ACC112 (cell line): Measurements from ENCODE around the gene TMEM187.

Source experiments
- H2AFZ ChIP-seq: fragments of 200-600 bp; sonication (generic); one replicate; pipeline ENCODE4 v1.6.0; 2017; ENCODE audit warnings: antibody characterized with exemption, low read length; ENCODE audit not compliant: unreplicated experiment
- H3K27ac ChIP-seq: fragments of 200-600 bp; sonication (generic); 2 replicates; pipeline ENCODE4 v1.5.1; 2014; ENCODE audit warnings: low read depth, mild to moderate bottlenecking, antibody characterized with exemption, low read length, moderate library complexity
- H3K27me3 ChIP-seq: fragments of 200-600 bp; sonication (generic); 2 replicates; pipeline ENCODE4 v1.6.1; 2014; ENCODE audit warnings: mild to moderate bottlenecking, antibody characterized with exemption, low read length, moderate library complexity, mixed read lengths; ENCODE audit not compliant: insufficient read depth
- H3K36me3 ChIP-seq: fragments of 200-600 bp; sonication (generic); 2 replicates; pipeline ENCODE4 v1.6.1; 2016; ENCODE audit warnings: mild to moderate bottlenecking, antibody characterized with exemption, low read length, moderate library complexity, mixed read lengths; ENCODE audit not compliant: insufficient read depth
- H3K4me1 ChIP-seq: fragments of 200-600 bp; sonication (generic); one replicate; pipeline ENCODE4 v1.6.1; 2016; ENCODE audit warnings: low read length, mixed read lengths; ENCODE audit not compliant: insufficient read depth, unreplicated experiment, control insufficient read depth
- H3K4me3 ChIP-seq: fragments of 200-600 bp; sonication (generic); 2 replicates; pipeline ENCODE4 v1.5.1; 2014; ENCODE audit warnings: mild to moderate bottlenecking, low read depth, low read length
- H3K79me2 ChIP-seq: fragments of 200-600 bp; sonication (generic); one replicate; pipeline ENCODE4 v1.6.0; 2016; ENCODE audit warnings: low read length; ENCODE audit not compliant: control insufficient read depth, unreplicated experiment, insufficient read depth

Gene TMEM187

DNA sequence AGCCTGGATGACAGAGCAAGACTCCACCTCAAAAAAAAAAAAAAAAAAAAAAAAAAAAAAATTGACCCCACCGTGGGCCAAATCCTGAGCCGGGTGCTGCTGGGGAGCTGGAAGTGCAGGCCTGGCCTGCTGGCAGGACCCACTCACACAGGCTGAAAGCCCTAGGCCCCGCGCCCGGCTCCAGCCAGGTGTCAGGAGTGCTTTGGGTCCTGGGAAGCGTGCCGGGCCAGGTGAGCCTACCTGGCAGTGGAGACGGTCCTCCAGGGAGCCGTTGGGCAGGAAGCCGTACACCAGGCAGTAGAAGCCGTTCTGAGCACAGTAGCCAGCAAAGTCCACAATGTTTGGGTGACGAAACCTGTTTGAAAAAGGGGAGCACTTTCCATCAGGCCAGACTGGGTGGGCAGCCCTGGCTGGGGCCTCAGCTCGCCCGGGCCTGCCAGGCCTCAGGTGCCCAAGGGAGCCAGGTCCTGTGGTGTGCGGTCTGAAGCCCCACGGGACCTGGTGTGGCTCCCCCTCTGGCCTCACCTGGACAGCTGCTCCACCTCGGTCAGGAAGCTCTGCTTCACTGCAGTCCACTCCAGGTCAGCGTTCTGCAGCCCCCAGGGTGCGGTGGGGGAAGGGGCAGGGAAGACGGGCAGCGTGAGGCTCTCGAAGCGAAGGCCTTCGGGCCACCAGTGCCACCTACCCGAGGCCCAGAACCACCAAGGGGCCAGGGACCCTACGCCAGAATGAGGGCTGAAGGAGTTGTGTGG lies 45.4 kb downstream of the TMEM187 start:
- Histone ChIP-seq H3K79me2 (peaks cover 32% of the 10 kb centered on the region), H3K4me3 (peak overlapping the region; percentile 90), H2AFZ (no peak overlapping the region)

DNA sequence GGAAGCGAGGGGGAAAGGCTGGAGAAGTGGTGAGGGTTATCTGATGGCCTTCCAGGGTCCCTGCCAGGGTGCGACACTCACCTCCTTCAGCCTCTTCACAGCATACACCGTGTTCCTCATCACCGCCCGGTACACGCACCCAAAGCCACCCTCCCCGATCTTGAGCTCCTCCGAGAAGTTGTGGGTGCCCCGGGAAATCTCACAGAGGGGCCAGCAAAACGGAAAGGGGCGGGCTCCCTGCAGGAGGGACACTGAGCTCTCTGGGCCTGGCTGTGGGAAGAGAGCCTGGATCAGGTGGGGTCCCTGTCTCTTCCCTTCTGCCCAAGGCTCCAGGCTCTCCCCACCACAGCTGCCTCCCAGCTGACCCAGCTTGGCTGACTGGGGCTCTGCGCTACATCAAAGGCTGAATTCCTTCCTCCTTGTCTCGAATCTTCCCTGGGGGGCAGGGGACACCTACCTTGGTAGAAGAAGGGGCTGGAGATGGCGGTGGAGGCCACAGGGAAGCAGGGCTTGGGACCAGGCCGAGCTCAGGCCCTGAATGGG lies 46.0 kb downstream of the TMEM187 start:
- no peak overlapping the region for H2AFZ ChIP-seq
- H3K4me3 ChIP-seq = peak overlapping the region; percentile 90
- peaks cover 21% of the 10 kb centered on the region for H3K4me1 ChIP-seq
- H3K27me3 ChIP-seq = no peaks in the 10 kb centered on the region
- H3K79me2 ChIP-seq = peaks cover 32% of the 10 kb centered on the region
- H3K27ac ChIP-seq = peak overlapping the region; percentile 80
- no peaks in the 10 kb centered on the region for H3K36me3 ChIP-seq

More for the DNA sequence above, 45.4 kb downstream of the TMEM187 start:
- no peaks in the 10 kb centered on the region for H3K36me3 ChIP-seq
- H3K27me3 ChIP-seq = no peaks in the 10 kb centered on the region
- no peak overlapping the region for H3K27ac ChIP-seq
- peaks cover 21% of the 10 kb centered on the region for H3K4me1 ChIP-seq

- H2AFZ ChIP-seq = no peak overlapping the region
- H3K4me1 ChIP-seq = peaks cover 21% of the 10 kb centered on the region
- H3K27ac ChIP-seq = peak overlapping the region; percentile 80
- no peaks in the 10 kb centered on the region for H3K36me3 ChIP-seq
- peaks cover 32% of the 10 kb centered on the region for H3K79me2 ChIP-seq
- peak overlapping the region; percentile 90 for H3K4me3 ChIP-seq
- H3K27me3 ChIP-seq = no peaks in the 10 kb centered on the region
Observed at GRCh38 chrX:154019061-154019621, 46.6 kb downstream of the TMEM187 start.

- Histone ChIP-seq H3K27me3 (no peaks in the 10 kb centered on the region), H3K4me3 (peak within 1 kb of the TSS; percentile 90), H2AFZ (peak within 1 kb of the TSS; percentile 1), H3K79me2 (peaks cover 32% of the 10 kb centered on the region), H3K27ac (peak within 1 kb of the TSS; percentile 90), H3K36me3 (no peaks in the 10 kb centered on the region), H3K4me1 (peaks cover 21% of the 10 kb centered on the region)
Observed at GRCh38 chrX:154019633-154020528, 47.3 kb downstream of the TMEM187 start, which contains the start of gene IRAK1. IRAK1 (minus strand) TSS chrX:154019902; CDS start chrX:154019812, 90 bp downstream.

DNA sequence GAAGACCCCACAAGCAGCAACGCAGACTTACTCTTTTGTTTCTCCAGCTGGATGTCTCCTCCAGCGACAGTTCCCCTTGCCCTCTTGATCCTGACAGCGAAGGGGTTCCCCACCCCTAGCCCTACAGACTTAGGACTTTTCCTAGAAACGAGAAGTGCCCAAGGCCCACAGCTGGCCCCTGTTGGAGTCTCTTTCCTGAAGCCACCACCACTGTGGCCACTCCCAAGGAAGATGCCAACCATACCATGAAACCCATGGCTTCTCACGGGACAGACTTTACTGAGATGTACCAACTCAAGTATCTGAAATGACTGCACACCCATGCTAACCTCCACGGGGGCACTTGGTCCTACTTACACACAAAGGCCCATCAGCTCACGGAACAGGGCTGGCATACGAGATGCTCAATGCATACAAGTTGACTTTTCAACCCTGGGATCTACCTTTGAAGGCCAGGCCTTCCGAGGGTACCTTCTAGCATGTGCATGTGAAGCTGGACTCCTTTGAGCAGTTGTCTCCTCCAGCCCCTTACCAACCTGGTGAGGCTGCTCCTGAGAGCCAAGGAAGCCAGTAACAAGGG lies 48.1 kb downstream of the TMEM187 start:
- Histone ChIP-seq H3K4me3 (peak overlapping the region; percentile 80), H2AFZ (no peak overlapping the region), H3K27me3 (no peaks in the 10 kb centered on the region), H3K27ac (peak overlapping the region; percentile 90), H3K79me2 (peaks cover 32% of the 10 kb centered on the region), H3K36me3 (no peaks in the 10 kb centered on the region), H3K4me1 (peaks cover 21% of the 10 kb centered on the region)

GRCh38 chrX:154021131-154021611 lies 48.6 kb downstream of the TMEM187 start:
- H3K27me3 ChIP-seq = no peaks in the 10 kb centered on the region
- peaks cover 29% of the 10 kb centered on the region for H3K79me2 ChIP-seq
- no peak overlapping the region for H2AFZ ChIP-seq
- H3K36me3 ChIP-seq = no peaks in the 10 kb centered on the region
- peak overlapping the region; percentile 90 for H3K27ac ChIP-seq
- peaks cover 21% of the 10 kb centered on the region for H3K4me1 ChIP-seq
- H3K4me3 ChIP-seq = peak overlapping the region; percentile 80

GRCh38 chrX:154022108-154022507 lies 49.6 kb downstream of the TMEM187 start:
- Histone ChIP-seq H3K27me3 (no peaks in the 10 kb centered on the region), H3K79me2 (peaks cover 21% of the 10 kb centered on the region), H3K4me3 (no peak overlapping the region), H3K36me3 (no peaks in the 10 kb centered on the region), H2AFZ (no peak overlapping the region), H3K4me1 (peaks cover 21% of the 10 kb centered on the region), H3K27ac (peak overlapping the region; percentile 90; the same call in 1 of the 2 replicates)

GRCh38 chrX:154023276-154024000 lies 50.9 kb downstream of the TMEM187 start:
- Histone ChIP-seq H2AFZ (no peak overlapping the region), H3K4me3 (no peak overlapping the region), H3K27ac (no peak overlapping the region), H3K27me3 (no peaks in the 10 kb centered on the region), H3K36me3 (no peaks in the 10 kb centered on the region), H3K4me1 (peaks cover 13% of the 10 kb centered on the region), H3K79me2 (peaks cover 12% of the 10 kb centered on the region)

DNA sequence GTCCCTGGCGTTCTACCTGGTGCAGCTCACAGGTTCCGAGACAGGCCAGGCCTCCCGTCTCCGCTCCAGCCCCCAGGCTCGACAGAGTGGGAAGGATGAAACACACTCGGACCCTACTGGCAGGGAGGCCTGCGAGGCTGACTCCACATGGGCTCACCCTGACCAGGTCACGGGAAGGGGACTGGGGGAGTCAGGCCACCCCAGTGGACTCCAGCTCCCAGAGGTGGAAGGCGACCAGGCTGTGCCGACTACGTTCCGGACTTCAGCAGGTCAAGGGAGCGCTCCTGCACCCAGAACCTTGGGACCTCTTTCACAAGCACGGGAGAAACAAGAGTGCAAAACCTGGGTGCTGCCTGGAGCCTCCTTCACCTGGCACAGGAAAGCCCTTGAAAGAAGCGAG lies 51.7 kb downstream of the TMEM187 start:
- Histone ChIP-seq H2AFZ (no peak overlapping the region), H3K4me1 (peaks cover 13% of the 10 kb centered on the region), H3K36me3 (no peaks in the 10 kb centered on the region), H3K27me3 (no peaks in the 10 kb centered on the region), H3K79me2 (peaks cover 3% of the 10 kb centered on the region), H3K27ac (no peak overlapping the region), H3K4me3 (no peak overlapping the region)
